Measurements from ENCODE around the gene RELN. TPM values are rescaled to one million over a fixed set of nuclear protein-coding genes. Genes with fewer than 3 reads are reported as not detected.

Gene RELN
- total RNA-seq, 1 experiment from 2014 or later, result 0.20 TPM

DNA sequence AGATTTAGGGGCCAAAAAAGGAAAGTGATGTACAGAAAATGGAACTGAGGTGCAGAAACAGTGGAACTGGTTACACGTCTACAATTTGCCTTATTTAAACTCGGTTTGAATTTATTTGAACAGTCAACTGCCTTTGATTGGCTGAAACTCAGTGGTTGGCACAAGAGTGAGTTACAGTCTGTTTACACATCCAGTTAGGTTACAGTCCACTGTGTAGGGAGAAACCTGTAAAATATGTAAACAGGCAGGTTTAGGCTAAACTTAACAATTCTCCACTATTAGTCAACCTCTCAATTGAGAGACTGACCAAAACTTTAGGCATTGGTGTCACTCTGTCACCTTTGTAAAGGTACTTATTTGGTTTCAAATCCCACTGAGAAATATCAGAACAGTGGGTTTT lies 40.3 kb upstream of the RELN start:
- POLR2A ChIA-PET, result no interaction called here
- no peaks in the 10 kb centered on the region for H3K4me1 ChIP-seq (ENCODE audit: control insufficient read depth in 1 of 2, insufficient read depth in 2 of 2, low read length in 2 of 2)
- no peak overlapping the region for H2AFZ ChIP-seq (ENCODE audit: low read depth, low read length, poor library complexity, severe bottlenecking)
- no peaks in the 10 kb centered on the region for H3K79me2 ChIP-seq (ENCODE audit: insufficient read depth, low read length)
- no peaks in the 10 kb centered on the region for H4K20me1 ChIP-seq (ENCODE audit: insufficient read depth)
- H3K9me3 ChIP-seq (ENCODE audit: control insufficient read depth in 1 of 2, insufficient read depth in 1 of 2, low read depth in 1 of 2, low read length in 2 of 2), result no peaks in the 10 kb centered on the region
- no peak overlapping the region for H3K4me2 ChIP-seq (ENCODE audit: low read length)
- intact Hi-C loops (cut with micrococcal nuclease), result no loop called here
- H3K9me2 ChIP-seq (ENCODE audit: insufficient read depth), result no peaks in the 10 kb centered on the region
- no peaks in the 10 kb centered on the region for H3K36me3 ChIP-seq (ENCODE audit: control insufficient read depth in 1 of 2, insufficient read depth in 2 of 2, low read length in 2 of 2)
- CTCF ChIA-PET, result no interaction called here
- no peak for ATAC-seq
- H3K4me3 ChIP-seq (replicated peaks in 1 of 2; ENCODE audit: low read depth in 1 of 2, low read length in 2 of 2), result no peak overlapping the region
- DNase-seq (ENCODE audit: low read depth, low spot score), result no peak
- TF ChIP-seq, protein P1, sequence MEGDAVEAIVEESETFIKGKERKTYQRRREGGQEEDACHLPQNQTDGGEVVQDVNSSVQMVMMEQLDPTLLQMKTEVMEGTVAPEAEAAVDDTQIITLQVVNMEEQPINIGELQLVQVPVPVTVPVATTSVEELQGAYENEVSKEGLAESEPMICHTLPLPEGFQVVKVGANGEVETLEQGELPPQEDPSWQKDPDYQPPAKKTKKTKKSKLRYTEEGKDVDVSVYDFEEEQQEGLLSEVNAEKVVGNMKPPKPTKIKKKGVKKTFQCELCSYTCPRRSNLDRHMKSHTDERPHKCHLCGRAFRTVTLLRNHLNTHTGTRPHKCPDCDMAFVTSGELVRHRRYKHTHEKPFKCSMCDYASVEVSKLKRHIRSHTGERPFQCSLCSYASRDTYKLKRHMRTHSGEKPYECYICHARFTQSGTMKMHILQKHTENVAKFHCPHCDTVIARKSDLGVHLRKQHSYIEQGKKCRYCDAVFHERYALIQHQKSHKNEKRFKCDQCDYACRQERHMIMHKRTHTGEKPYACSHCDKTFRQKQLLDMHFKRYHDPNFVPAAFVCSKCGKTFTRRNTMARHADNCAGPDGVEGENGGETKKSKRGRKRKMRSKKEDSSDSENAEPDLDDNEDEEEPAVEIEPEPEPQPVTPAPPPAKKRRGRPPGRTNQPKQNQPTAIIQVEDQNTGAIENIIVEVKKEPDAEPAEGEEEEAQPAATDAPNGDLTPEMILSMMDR (IDR thresholded peaks at IDR 0.05 in 2 of 3, conservative IDR thresholded peaks at IDR 0.05 in 1 of 3; ENCODE audit: borderline replicate concordance in 1 of 3, insufficient read depth in 1 of 3, low read depth in 2 of 3, low read length in 2 of 3), result no peak
- TF ChIP-seq POLR2AphosphoS5 (IDR thresholded peaks at IDR 0.05; ENCODE audit: low read depth, low read length), result no peak
- TF ChIP-seq EGR1 (IDR thresholded peaks at IDR 0.05; ENCODE audit: low read depth), result no peak
- TF ChIP-seq SP1 (IDR thresholded peaks at IDR 0.05; ENCODE audit: low read depth), result no peak
- TF ChIP-seq ZNF274 (IDR thresholded peaks at IDR 0.05; ENCODE audit: low read depth, low read length), result no peak
- TF ChIP-seq, protein P2, sequence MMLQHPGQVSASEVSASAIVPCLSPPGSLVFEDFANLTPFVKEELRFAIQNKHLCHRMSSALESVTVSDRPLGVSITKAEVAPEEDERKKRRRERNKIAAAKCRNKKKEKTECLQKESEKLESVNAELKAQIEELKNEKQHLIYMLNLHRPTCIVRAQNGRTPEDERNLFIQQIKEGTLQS (IDR thresholded peaks at IDR 0.05), result no peak
- H3K9ac ChIP-seq (ENCODE audit: low read length), result no peak overlapping the region
- peaks cover 11% of the 10 kb centered on the region; the same call in 1 of the 2 replicates for H3K27me3 ChIP-seq (ENCODE audit: insufficient read depth, low read length)
- no TSS peak for BruUV-seq (replicated peaks)
- H3K27ac ChIP-seq (ENCODE audit: low read depth, low read length), result no peak overlapping the region
- RAD21 ChIA-PET (ENCODE audit: low non-redundant PET in 1 of 2, low total read pairs in 2 of 2, uncharacterized antibody in 2 of 2, unreplicated experiment in 2 of 2), result no interaction called here

GRCh38 chr7:104024632-104025031 lies 35.2 kb upstream of the RELN start:
- TF ChIP-seq JUND (IDR thresholded peaks at IDR 0.05) (no peak), FOSL1 (IDR thresholded peaks at IDR 0.05; ENCODE audit: low read depth) (no peak), REST (IDR thresholded peaks at IDR 0.05; ENCODE audit: low read depth) (no peak), SP1 (IDR thresholded peaks at IDR 0.05; ENCODE audit: low read depth) (no peak), ZNF274 (IDR thresholded peaks at IDR 0.05; ENCODE audit: low read depth, low read length) (no peak)
- TF ChIP-seq, protein P1 (IDR thresholded peaks at IDR 0.05 in 2 of 3, conservative IDR thresholded peaks at IDR 0.05 in 1 of 3; ENCODE audit: borderline replicate concordance in 1 of 3, insufficient read depth in 1 of 3, low read depth in 2 of 3, low read length in 2 of 3), result no peak
- BruUV-seq (replicated peaks), result no TSS peak
- ChIA-PET POLR2A (no interaction called here), CTCF (interaction anchor here (0.6 kb wide), 1 partner anchor 26 kb away, joined by 3 read pairs; no protein-coding TSS in a partner anchor), RAD21 (ENCODE audit: low non-redundant PET in 1 of 2, low total read pairs in 2 of 2, uncharacterized antibody in 2 of 2, unreplicated experiment in 2 of 2) (no interaction called here)
- Histone ChIP-seq H3K9me2 (ENCODE audit: insufficient read depth) (no peaks in the 10 kb centered on the region), H3K4me2 (ENCODE audit: low read length) (no peak overlapping the region), H3K79me2 (ENCODE audit: insufficient read depth, low read length) (no peaks in the 10 kb centered on the region), H3K27ac (ENCODE audit: low read depth, low read length) (no peak overlapping the region), H2AFZ (ENCODE audit: low read depth, low read length, poor library complexity, severe bottlenecking) (no peak overlapping the region), H3K4me3 (replicated peaks in 1 of 2; ENCODE audit: low read depth in 1 of 2, low read length in 2 of 2) (no peak overlapping the region), H3K9ac (ENCODE audit: low read length) (no peak overlapping the region), H4K20me1 (ENCODE audit: insufficient read depth) (no peaks in the 10 kb centered on the region), H3K27me3 (ENCODE audit: insufficient read depth, low read length) (peaks cover 17% of the 10 kb centered on the region), H3K36me3 (ENCODE audit: control insufficient read depth in 1 of 2, insufficient read depth in 2 of 2, low read length in 2 of 2) (no peaks in the 10 kb centered on the region), H3K9me3 (ENCODE audit: control insufficient read depth in 1 of 2, insufficient read depth in 1 of 2, low read depth in 1 of 2, low read length in 2 of 2) (no peaks in the 10 kb centered on the region), H3K4me1 (ENCODE audit: control insufficient read depth in 1 of 2, insufficient read depth in 2 of 2, low read length in 2 of 2) (no peaks in the 10 kb centered on the region)
- no peak for ATAC-seq
- intact Hi-C loops (cut with micrococcal nuclease), result no loop called here
- DNase-seq (ENCODE audit: low read depth, low spot score), result no peak

Measured in HCT116 (cell line).